Esophagus muscularis mucosa (tissue), 4 donors: ENCODE results near the gene SUPT3H. TPM values are rescaled to one million over a fixed set of nuclear protein-coding genes. Genes with fewer than 3 reads are reported as not detected.

ENCODE experiments used
- DNase-seq: peaks from one replicate; pipeline ENCODE4 v3.0.0-alpha.2; 2017; ENCODE audit errors: extremely low spot score
- H3K27ac ChIP-seq, 4 donors: fragments of 200-600 bp; sonication (generic); replicated peaks in 1 of 4; 1 replicate in 3 of 4; 2 replicates in 1 of 4; pipeline ENCODE4 v1.5.1; 2016 to 2019; ENCODE audit warnings: mild to moderate bottlenecking in 1 of 4
- H3K27me3 ChIP-seq, 4 donors: fragments of 200-600 bp; sonication (generic); one replicate each; pipeline versions ENCODE4 v1.5.1 to v1.6.0; 2016 to 2019
- H3K36me3 ChIP-seq, 4 donors: fragments of 200-600 bp; sonication (generic); one replicate each; pipeline ENCODE4 v1.5.1; 2016 to 2019
- H3K4me1 ChIP-seq, 4 donors: fragments of 200-600 bp; sonication (generic); one replicate each; pipeline ENCODE4 v1.5.1; 2016 to 2019
- H3K4me3 ChIP-seq, 4 donors: fragments of 200-600 bp; sonication (generic); 1 replicate in 2 of 4; 2 replicates in 2 of 4; pipeline ENCODE4 v1.5.1; 2016 to 2019; ENCODE audit warnings: mild to moderate bottlenecking in 4 of 4, moderate library complexity in 1 of 4
- H3K9me3 ChIP-seq, 4 donors: fragments of 200-600 bp; sonication (generic); 1 replicate in 3 of 4; 2 replicates in 1 of 4; pipeline ENCODE4 v1.5.1; 2016 to 2019
- EP300 ChIP-seq: sonication (generic); formaldehyde crosslinking; IDR thresholded peaks from one replicate; pipeline ENCODE4 v1.6.1; 2017; ENCODE audit warnings: antibody characterized with exemption
- POLR2A ChIP-seq: fragments of 450-650 bp; IDR thresholded peaks from one replicate; pipeline ENCODE4 v1.6.1; 2017; ENCODE audit warnings: antibody characterized with exemption, moderate library complexity, mild to moderate bottlenecking, low read depth
- POLR2AphosphoS5 ChIP-seq, 2 donors: sonication (generic); formaldehyde crosslinking; IDR thresholded peaks; one replicate each; pipeline ENCODE4 v1.6.1; 2017; ENCODE audit warnings: antibody characterized with exemption in 2 of 2
- WGBS: methylation state at CpG from one replicate; pipeline ENCODE4 v1.1.5; 2018; 5-methylcytosine and 5-hydroxymethylcytosine counted together
- intact Hi-C: fragments of 100-400 bp; cut with DNase I; formaldehyde crosslinking; loops from one replicate; pipeline ENCODE4 v1.15.1; 2023
- total RNA-seq, 4 donors: library from RNA; depleted of rRNA; stranded (reverse); fragments of >200 nt; gene quantifications; one replicate each; pipeline versions ENCODE4 v1.1.0 to v1.2.1, GENCODE V29; 2016
- TF ChIP-seq, protein P1 (sequence below), 3 experiments: fragments of 200-600 bp in 2 of 3; fragments of 450-650 bp in 1 of 3; sonication (generic) in 2 of 3; IDR thresholded peaks; one replicate each; pipeline ENCODE4 v1.5.1; 2017 to 2019; ENCODE audit warnings: antibody characterized with exemption in 3 of 3, mild to moderate bottlenecking in 2 of 3, moderate library complexity in 1 of 3

SUPT3H gene
- total RNA-seq, 4 donors from 2014 or later: 5.1 to 13.3 (median 9.9) TPM

DNA sequence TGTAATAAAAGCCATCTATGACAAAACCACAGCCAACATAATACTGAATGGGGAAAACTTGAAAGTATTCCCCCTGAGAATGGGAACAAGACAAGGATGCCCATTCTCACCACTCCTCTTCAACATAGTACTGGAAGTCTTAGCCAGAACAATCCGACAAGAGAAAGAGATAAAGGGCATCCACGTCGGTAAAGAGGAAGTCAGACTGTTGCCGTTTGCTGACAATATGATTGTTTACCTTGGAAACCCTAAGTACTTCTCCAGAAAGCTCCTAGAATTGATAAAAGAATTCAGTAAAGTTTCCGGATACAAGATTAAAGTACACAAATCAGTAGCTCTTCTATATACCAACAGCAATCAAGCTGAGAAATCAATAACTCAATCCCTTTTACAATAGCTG is 63.6 kb downstream of the SUPT3H start:
- WGBS: 70% methylated on average over 5 of the region's 5 CpGs
- H3K4me3 ChIP-seq: no peak overlapping the region
- no peaks in the 10 kb centered on the region for H3K36me3 ChIP-seq
- peaks cover 0 to 10% (median 0%) of the 10 kb centered on the region in 4 donors for H3K9me3 ChIP-seq
- H3K27me3 ChIP-seq: no peaks in the 10 kb centered on the region
- no peak for DNase-seq
- TF ChIP-seq EP300: no peak
- TF ChIP-seq POLR2A: no peak
- TF ChIP-seq, protein P1, sequence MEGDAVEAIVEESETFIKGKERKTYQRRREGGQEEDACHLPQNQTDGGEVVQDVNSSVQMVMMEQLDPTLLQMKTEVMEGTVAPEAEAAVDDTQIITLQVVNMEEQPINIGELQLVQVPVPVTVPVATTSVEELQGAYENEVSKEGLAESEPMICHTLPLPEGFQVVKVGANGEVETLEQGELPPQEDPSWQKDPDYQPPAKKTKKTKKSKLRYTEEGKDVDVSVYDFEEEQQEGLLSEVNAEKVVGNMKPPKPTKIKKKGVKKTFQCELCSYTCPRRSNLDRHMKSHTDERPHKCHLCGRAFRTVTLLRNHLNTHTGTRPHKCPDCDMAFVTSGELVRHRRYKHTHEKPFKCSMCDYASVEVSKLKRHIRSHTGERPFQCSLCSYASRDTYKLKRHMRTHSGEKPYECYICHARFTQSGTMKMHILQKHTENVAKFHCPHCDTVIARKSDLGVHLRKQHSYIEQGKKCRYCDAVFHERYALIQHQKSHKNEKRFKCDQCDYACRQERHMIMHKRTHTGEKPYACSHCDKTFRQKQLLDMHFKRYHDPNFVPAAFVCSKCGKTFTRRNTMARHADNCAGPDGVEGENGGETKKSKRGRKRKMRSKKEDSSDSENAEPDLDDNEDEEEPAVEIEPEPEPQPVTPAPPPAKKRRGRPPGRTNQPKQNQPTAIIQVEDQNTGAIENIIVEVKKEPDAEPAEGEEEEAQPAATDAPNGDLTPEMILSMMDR (IDR thresholded peaks at IDR 0.05): no peak
- no peak for TF ChIP-seq POLR2AphosphoS5 (IDR thresholded peaks at IDR 0.05)
- intact Hi-C loops: no loop called here
- H3K27ac ChIP-seq: no peak overlapping the region
- H3K4me1 ChIP-seq: peaks cover 0 to 4% (median 0%) of the 10 kb centered on the region in 4 donors

DNA sequence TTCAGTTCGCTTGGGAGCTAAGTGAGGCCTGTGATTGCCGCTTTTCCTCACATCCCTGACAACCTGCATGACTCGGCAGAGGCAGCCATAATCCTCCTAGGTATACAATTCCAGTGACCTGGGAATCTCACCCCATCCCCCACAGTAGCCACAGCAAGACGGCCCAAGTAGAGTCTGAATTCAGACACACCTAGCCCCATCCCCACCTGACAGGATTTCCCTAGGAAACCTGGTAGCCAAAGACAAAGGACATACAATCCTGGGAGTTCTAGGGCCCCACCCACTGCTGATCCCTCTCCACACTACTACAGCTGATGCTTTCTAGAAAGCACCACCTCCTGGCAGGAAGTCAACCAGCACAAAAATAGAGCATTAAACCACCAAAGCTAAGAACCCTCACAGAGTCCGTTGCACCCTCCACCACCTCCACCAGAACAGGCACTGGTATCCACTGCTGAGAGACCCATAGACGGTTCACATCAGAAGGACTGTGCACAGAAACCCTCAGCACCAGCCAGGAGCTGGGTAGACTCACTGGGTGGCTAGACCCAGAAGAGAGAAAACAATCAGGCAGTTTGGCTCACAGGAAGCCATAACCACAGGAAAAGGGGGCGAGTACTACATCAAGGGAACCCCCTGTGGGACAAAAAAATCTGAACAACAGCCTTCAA is 67.5 kb downstream of the SUPT3H start:
- TF ChIP-seq, protein P1 (IDR thresholded peaks at IDR 0.05): no peak
- TF ChIP-seq EP300: no peak
- DNase-seq: no peak
- 91% methylated on average over 6 of the region's 7 CpGs for WGBS

DNA sequence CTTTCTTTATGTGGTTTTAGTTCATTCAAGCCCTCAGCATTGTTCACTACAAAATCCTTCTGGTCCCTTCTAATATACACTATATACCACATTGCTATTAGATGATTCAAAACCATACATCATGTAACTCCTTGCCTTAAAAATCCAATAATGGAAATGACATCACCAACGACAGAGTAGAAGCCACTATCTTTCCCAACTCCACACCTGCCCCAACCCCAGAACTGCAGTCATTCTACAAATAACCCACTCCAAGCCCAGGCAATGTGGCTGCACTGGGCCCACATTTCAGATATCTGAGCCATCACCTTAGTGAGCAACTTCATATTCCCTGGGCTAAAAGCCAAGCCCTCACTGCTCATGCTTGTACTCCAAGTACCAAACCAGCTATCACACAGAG is 72.2 kb downstream of the SUPT3H start:
- 95% methylated on average over 1 of the region's 1 CpG for WGBS
- peaks cover 0 to 4% (median 0%) of the 10 kb centered on the region in 4 donors for H3K4me1 ChIP-seq
- H3K36me3 ChIP-seq: no peaks in the 10 kb centered on the region
- TF ChIP-seq, protein P1 (IDR thresholded peaks at IDR 0.05): no peak
- no peak for TF ChIP-seq EP300
- no peak for TF ChIP-seq POLR2AphosphoS5 (IDR thresholded peaks at IDR 0.05)
- no peak for TF ChIP-seq POLR2A
- H3K27ac ChIP-seq: no peak overlapping the region
- H3K27me3 ChIP-seq: no peaks in the 10 kb centered on the region
- peaks cover 0 to 5% (median 0%) of the 10 kb centered on the region in 4 donors for H3K9me3 ChIP-seq
- intact Hi-C loops: no loop called here
- H3K4me3 ChIP-seq: no peak overlapping the region
- no peak for DNase-seq

More for the DNA sequence above, 67.5 kb downstream of the SUPT3H start:
- Histone ChIP-seq H3K4me1 (peaks cover 0 to 4% (median 0%) of the 10 kb centered on the region in 4 donors), H3K27ac (no peak overlapping the region), H3K36me3 (no peaks in the 10 kb centered on the region), H3K9me3 (peaks cover 0 to 5% (median 0%) of the 10 kb centered on the region in 4 donors), H3K4me3 (no peak overlapping the region), H3K27me3 (no peaks in the 10 kb centered on the region)
- intact Hi-C loops: no loop called here

DNA sequence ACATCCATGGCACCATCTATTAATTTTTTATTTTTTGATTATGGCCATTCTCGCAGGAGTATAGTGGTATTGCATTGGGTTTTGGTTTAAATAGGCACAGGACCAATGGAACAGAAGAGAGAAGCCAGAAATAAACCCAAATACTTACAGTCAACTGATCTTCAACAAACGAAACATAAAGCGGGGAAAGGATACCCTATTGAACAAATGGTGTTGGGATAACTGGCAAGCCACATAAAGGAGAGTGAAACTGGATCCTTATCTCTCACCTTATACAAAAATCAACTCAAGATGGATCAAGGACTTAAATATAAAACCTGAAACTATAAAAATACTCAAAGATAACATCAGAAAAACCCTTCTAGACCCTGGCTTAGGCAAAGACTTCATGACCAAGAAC is 74.9 kb downstream of the SUPT3H start:
- H3K36me3 ChIP-seq: no peaks in the 10 kb centered on the region
- no peak overlapping the region for H3K4me3 ChIP-seq
- no peak for DNase-seq
- WGBS: 96% methylated on average over 3 of the region's 3 CpGs
- H3K9me3 ChIP-seq: no peaks in the 10 kb centered on the region
- no peaks in the 10 kb centered on the region for H3K4me1 ChIP-seq
- no peak overlapping the region for H3K27ac ChIP-seq
- TF ChIP-seq EP300 (no peak), POLR2AphosphoS5 (IDR thresholded peaks at IDR 0.05) (no peak), POLR2A (no peak)
- TF ChIP-seq, protein P1 (IDR thresholded peaks at IDR 0.05): no peak
- H3K27me3 ChIP-seq: no peaks in the 10 kb centered on the region
- intact Hi-C loops: no loop called here
